ENCODE results near the gene AKR1A1.

- TF ChIP-seq, protein P1, sequence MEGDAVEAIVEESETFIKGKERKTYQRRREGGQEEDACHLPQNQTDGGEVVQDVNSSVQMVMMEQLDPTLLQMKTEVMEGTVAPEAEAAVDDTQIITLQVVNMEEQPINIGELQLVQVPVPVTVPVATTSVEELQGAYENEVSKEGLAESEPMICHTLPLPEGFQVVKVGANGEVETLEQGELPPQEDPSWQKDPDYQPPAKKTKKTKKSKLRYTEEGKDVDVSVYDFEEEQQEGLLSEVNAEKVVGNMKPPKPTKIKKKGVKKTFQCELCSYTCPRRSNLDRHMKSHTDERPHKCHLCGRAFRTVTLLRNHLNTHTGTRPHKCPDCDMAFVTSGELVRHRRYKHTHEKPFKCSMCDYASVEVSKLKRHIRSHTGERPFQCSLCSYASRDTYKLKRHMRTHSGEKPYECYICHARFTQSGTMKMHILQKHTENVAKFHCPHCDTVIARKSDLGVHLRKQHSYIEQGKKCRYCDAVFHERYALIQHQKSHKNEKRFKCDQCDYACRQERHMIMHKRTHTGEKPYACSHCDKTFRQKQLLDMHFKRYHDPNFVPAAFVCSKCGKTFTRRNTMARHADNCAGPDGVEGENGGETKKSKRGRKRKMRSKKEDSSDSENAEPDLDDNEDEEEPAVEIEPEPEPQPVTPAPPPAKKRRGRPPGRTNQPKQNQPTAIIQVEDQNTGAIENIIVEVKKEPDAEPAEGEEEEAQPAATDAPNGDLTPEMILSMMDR (IDR thresholded peaks at IDR 0.05; ENCODE audit: insufficient read depth, low read length) = no peak
- TF ChIP-seq POLR2AphosphoS5 (IDR thresholded peaks at IDR 0.05; ENCODE audit: low read depth) = no peak
- TF ChIP-seq, protein P2, sequence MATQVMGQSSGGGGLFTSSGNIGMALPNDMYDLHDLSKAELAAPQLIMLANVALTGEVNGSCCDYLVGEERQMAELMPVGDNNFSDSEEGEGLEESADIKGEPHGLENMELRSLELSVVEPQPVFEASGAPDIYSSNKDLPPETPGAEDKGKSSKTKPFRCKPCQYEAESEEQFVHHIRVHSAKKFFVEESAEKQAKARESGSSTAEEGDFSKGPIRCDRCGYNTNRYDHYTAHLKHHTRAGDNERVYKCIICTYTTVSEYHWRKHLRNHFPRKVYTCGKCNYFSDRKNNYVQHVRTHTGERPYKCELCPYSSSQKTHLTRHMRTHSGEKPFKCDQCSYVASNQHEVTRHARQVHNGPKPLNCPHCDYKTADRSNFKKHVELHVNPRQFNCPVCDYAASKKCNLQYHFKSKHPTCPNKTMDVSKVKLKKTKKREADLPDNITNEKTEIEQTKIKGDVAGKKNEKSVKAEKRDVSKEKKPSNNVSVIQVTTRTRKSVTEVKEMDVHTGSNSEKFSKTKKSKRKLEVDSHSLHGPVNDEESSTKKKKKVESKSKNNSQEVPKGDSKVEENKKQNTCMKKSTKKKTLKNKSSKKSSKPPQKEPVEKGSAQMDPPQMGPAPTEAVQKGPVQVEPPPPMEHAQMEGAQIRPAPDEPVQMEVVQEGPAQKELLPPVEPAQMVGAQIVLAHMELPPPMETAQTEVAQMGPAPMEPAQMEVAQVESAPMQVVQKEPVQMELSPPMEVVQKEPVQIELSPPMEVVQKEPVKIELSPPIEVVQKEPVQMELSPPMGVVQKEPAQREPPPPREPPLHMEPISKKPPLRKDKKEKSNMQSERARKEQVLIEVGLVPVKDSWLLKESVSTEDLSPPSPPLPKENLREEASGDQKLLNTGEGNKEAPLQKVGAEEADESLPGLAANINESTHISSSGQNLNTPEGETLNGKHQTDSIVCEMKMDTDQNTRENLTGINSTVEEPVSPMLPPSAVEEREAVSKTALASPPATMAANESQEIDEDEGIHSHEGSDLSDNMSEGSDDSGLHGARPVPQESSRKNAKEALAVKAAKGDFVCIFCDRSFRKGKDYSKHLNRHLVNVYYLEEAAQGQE (IDR thresholded peaks at IDR 0.05; ENCODE audit: insufficient replicate concordance, low read depth) = no peak
- TF ChIP-seq SPI1 (IDR thresholded peaks at IDR 0.05; ENCODE audit: borderline replicate concordance, low read depth) = no peak
- TF ChIP-seq GABPA (IDR thresholded peaks at IDR 0.05; ENCODE audit: low read depth) = no peak
These were observed 14.4 kb upstream of the AKR1A1 start for GRCh38 chr1:45535988-45536766.
